Activated T-cell treated with anti-CD3 and anti-CD28 coated beads, Interleukin-2, amount 50 U/mL, for 48 hours (primary cell): Measurements from ENCODE around the gene TMEM269.
A peak's percentile ranks its signal among the peaks of the same experiment; 100 is the strongest.

Experiments
- DNase-seq, 2 experiments: peaks; one replicate each; pipeline ENCODE4 v3.0.0-alpha.2; 2020

Gene TMEM269

GRCh38 chr1:42784946-42785693 is at the start of gene TMEM269:
Gene TMEM269, plus strand, starts transcription at chr1:42784991. Its CDS starts 4,903 bp downstream, at chr1:42789894.
- DNase-seq = peak; percentile 50 to 64

- no peak for DNase-seq
Measured at GRCh38 chr1:42735056-42735455, 49.7 kb upstream of the TMEM269 start.

GRCh38 chr1:42735477-42736105 is 49.2 kb upstream of the TMEM269 start:
- no peak for DNase-seq

GRCh38 chr1:42736152-42736551 is 48.6 kb upstream of the TMEM269 start:
- peak in 1 of 2 experiments; percentile 30 for DNase-seq

- DNase-seq = no peak
Measured at GRCh38 chr1:42736571-42737200, 48.1 kb upstream of the TMEM269 start.

GRCh38 chr1:42737257-42737656 is 47.5 kb upstream of the TMEM269 start:
- DNase-seq = no peak

- no peak for DNase-seq
Measured at GRCh38 chr1:42737986-42738677, 46.7 kb upstream of the TMEM269 start.

GRCh38 chr1:42738678-42739226 is 46.0 kb upstream of the TMEM269 start:
- no peak for DNase-seq

GRCh38 chr1:42739753-42740700 is 44.8 kb upstream of the TMEM269 start, which contains the start of gene CLDN19:
Gene CLDN19, minus strand, starts transcription at chr1:42740236. Its CDS starts 173 bp downstream, at chr1:42740063.
- no peak for DNase-seq

GRCh38 chr1:42740851-42741580 is 43.8 kb upstream of the TMEM269 start:
- DNase-seq = no peak

- DNase-seq = no peak
Measured at GRCh38 chr1:42741706-42742105, 43.1 kb upstream of the TMEM269 start.

GRCh38 chr1:42742141-42742540 is 42.6 kb upstream of the TMEM269 start:
- no peak for DNase-seq

GRCh38 chr1:42742617-42743316 is 42.0 kb upstream of the TMEM269 start:
- DNase-seq = no peak

GRCh38 chr1:42743317-42744147 is 41.3 kb upstream of the TMEM269 start:
- no peak for DNase-seq

- DNase-seq = no peak
Measured at GRCh38 chr1:42744148-42744413, 40.7 kb upstream of the TMEM269 start.

- no peak for DNase-seq
Measured at GRCh38 chr1:42745851-42746250, 38.9 kb upstream of the TMEM269 start.

GRCh38 chr1:42746436-42747105 is 38.2 kb upstream of the TMEM269 start:
- no peak for DNase-seq

- peak; percentile 49 to 59 for DNase-seq
Measured at GRCh38 chr1:42747125-42747524, 37.7 kb upstream of the TMEM269 start.

- DNase-seq = no peak
Measured at GRCh38 chr1:42748021-42748420, 36.8 kb upstream of the TMEM269 start.
